Measurements from ENCODE around the gene CCNY.

- no peak for TF ChIP-seq CTCF (IDR thresholded peaks at IDR 0.05)
- no peak for TF ChIP-seq POLR2AphosphoS5 (IDR thresholded peaks at IDR 0.05; ENCODE audit: low read depth, low read length)
- no peak for TF ChIP-seq REST (IDR thresholded peaks at IDR 0.05; ENCODE audit: insufficient read depth in 1 of 2, low read depth in 2 of 2, low read length in 1 of 2)
- TF ChIP-seq SIN3A (IDR thresholded peaks at IDR 0.05; ENCODE audit: borderline replicate concordance, insufficient read depth, low read depth, low read length) = no peak
- TF ChIP-seq TCF7L2 (IDR thresholded peaks at IDR 0.05; ENCODE audit: low read depth, low read length) = no peak
These were observed 111.5 kb downstream of the CCNY start for GRCh38 chr10:35447693-35448407.

All from Panc1 (cell line).